H9 (cell line): ENCODE measurements around the gene C13orf46. TPM values are rescaled to one million over a fixed set of nuclear protein-coding genes. Genes with fewer than 3 reads are reported as not detected.

ENCODE experiments used
- DNase-seq: peaks from one replicate; pipeline ENCODE4 v3.0.0-alpha.2; 2017
- H2AFZ ChIP-seq: one replicate; pipeline ENCODE4 v1.6.1; 2013; ENCODE audit warnings: mild to moderate bottlenecking, low read length, control low read depth, moderate library complexity
- H2AK5ac ChIP-seq: 2 replicates; pipeline ENCODE4 v1.6.1; 2013; ENCODE audit warnings: low read length, control low read depth, mixed read lengths; ENCODE audit not compliant: insufficient read length
- H2BK120ac ChIP-seq: one replicate; pipeline ENCODE4 v1.6.1; 2013; ENCODE audit warnings: low read depth, mild to moderate bottlenecking, low read length, control low read depth, inconsistent platforms; ENCODE audit not compliant: poor library complexity, severe bottlenecking
- H2BK12ac ChIP-seq: 2 replicates; pipeline ENCODE4 v1.6.1; 2013; ENCODE audit warnings: low read length, control low read depth, mixed read lengths, low read depth; ENCODE audit not compliant: insufficient read length
- H2BK15ac ChIP-seq: 2 replicates; pipeline ENCODE4 v1.6.1; 2013; ENCODE audit warnings: low read depth, low read length, control low read depth
- H2BK20ac ChIP-seq: one replicate; pipeline ENCODE4 v1.6.1; 2013; ENCODE audit warnings: low read depth, mild to moderate bottlenecking, low read length, control low read depth, inconsistent platforms; ENCODE audit not compliant: poor library complexity, severe bottlenecking
- H2BK5ac ChIP-seq: 2 replicates; pipeline ENCODE4 v1.6.1; 2013; ENCODE audit warnings: low read length, control low read depth, mixed read lengths; ENCODE audit not compliant: insufficient read length
- H3K14ac ChIP-seq: 2 replicates; pipeline ENCODE4 v1.6.1; 2013; ENCODE audit warnings: low read length, control low read depth; ENCODE audit not compliant: insufficient read depth
- H3K18ac ChIP-seq: 2 replicates; pipeline ENCODE4 v1.6.1; 2013; ENCODE audit warnings: low read depth, mild to moderate bottlenecking, mixed read lengths, low read length, control low read depth; ENCODE audit not compliant: insufficient read length
- H3K23ac ChIP-seq: 2 replicates; pipeline ENCODE4 v1.6.1; 2013; ENCODE audit warnings: low read length, control low read depth, mixed read lengths, low read depth; ENCODE audit not compliant: insufficient read length
- H3K23me2 ChIP-seq: 2 replicates; pipeline ENCODE4 v1.6.1; 2013; ENCODE audit warnings: low read depth, mild to moderate bottlenecking, mixed read lengths, low read length, control low read depth; ENCODE audit not compliant: insufficient read length, poor library complexity, severe bottlenecking
- H3K27ac ChIP-seq: 2 replicates; pipeline ENCODE4 v1.5.1; 2013; ENCODE audit warnings: low read length, control low read depth, mixed read lengths, low read depth; ENCODE audit not compliant: insufficient read length
- H3K27me3 ChIP-seq: 2 replicates; pipeline ENCODE4 v1.6.1; 2013; ENCODE audit warnings: low read length, control low read depth, inconsistent platforms; ENCODE audit not compliant: insufficient read depth
- H3K4ac ChIP-seq: 2 replicates; pipeline ENCODE4 v1.6.1; 2013; ENCODE audit warnings: low read depth, mild to moderate bottlenecking, control low read depth, inconsistent platforms, low read length, moderate library complexity
- H3K4me1 ChIP-seq: 2 replicates; pipeline ENCODE4 v1.6.1; 2013; ENCODE audit warnings: low read length, control low read depth, inconsistent platforms; ENCODE audit not compliant: insufficient read depth
- H3K4me2 ChIP-seq: 2 replicates; pipeline ENCODE4 v1.6.1; 2013; ENCODE audit warnings: low read length, control low read depth, mixed read lengths; ENCODE audit not compliant: insufficient read length, insufficient read depth
- H3K56ac ChIP-seq: 2 replicates; pipeline ENCODE4 v1.6.1; 2013; ENCODE audit warnings: low read depth, mild to moderate bottlenecking, mixed read lengths, low read length, control low read depth; ENCODE audit not compliant: insufficient read length
- H3K79me1 ChIP-seq: 2 replicates; pipeline ENCODE4 v1.6.1; 2013; ENCODE audit warnings: low read depth, mild to moderate bottlenecking, moderate library complexity, low read length, control low read depth, inconsistent platforms; ENCODE audit not compliant: insufficient read depth, poor library complexity, severe bottlenecking
- H3K79me2 ChIP-seq: 2 replicates; pipeline ENCODE4 v1.6.1; 2013; ENCODE audit warnings: low read length, control low read depth, inconsistent platforms; ENCODE audit not compliant: insufficient read depth
- H3K9ac ChIP-seq: 2 replicates; pipeline ENCODE4 v1.6.1; 2013; ENCODE audit warnings: low read length, control low read depth, mixed read lengths; ENCODE audit not compliant: insufficient read length; ENCODE audit errors: extremely low read depth
- H3K9me3 ChIP-seq: one replicate; pipeline ENCODE4 v1.6.1; 2013; ENCODE audit warnings: low read depth, low read length, inconsistent platforms; ENCODE audit not compliant: control insufficient read depth
- H3T11ph ChIP-seq: one replicate; pipeline ENCODE4 v1.6.1; 2013; ENCODE audit warnings: mild to moderate bottlenecking, low read length, control low read depth, inconsistent platforms
- H4K20me1 ChIP-seq: one replicate; pipeline ENCODE4 v1.6.1; 2013; ENCODE audit not compliant: control insufficient read depth, insufficient read length, insufficient read depth
- H4K5ac ChIP-seq: 2 replicates; pipeline ENCODE4 v1.6.1; 2013; ENCODE audit warnings: low read depth, mild to moderate bottlenecking, mixed read lengths, low read length, control low read depth; ENCODE audit not compliant: insufficient read length
- H4K8ac ChIP-seq: replicated peaks from 2 replicates; pipeline ENCODE4 v1.6.1; 2013; ENCODE audit warnings: low read length, control low read depth, mixed read lengths, low read depth; ENCODE audit not compliant: insufficient read length
- H4K91ac ChIP-seq: 2 replicates; pipeline ENCODE4 v1.6.1; 2013; ENCODE audit warnings: low read depth, mild to moderate bottlenecking, moderate library complexity, mixed read lengths, low read length, control low read depth; ENCODE audit not compliant: insufficient read length
- H3K27ac Mint-ChIP-seq, 3 experiments: 2 replicates in 2 of 3; 3 replicates in 1 of 3; pipeline ENCODE4 v1.8.0; 2020 to 2021; ENCODE audit warnings: mixed read lengths in 3 of 3, mild to moderate bottlenecking in 1 of 3, moderate library complexity in 1 of 3
- H3K27me3 Mint-ChIP-seq: 2 replicates; pipeline ENCODE4 v1.8.0; 2021; ENCODE audit warnings: low read depth, mild to moderate bottlenecking, moderate library complexity, mixed read lengths
- H3K36me3 Mint-ChIP-seq, 3 experiments: 2 replicates in 2 of 3; 3 replicates in 1 of 3; pipeline ENCODE4 v1.8.0; 2020 to 2021; ENCODE audit warnings: low read depth in 3 of 3, mixed read lengths in 3 of 3; ENCODE audit not compliant: insufficient read depth in 1 of 3
- H3K4me1 Mint-ChIP-seq, 2 experiments: 2 replicates each; pipeline ENCODE4 v1.8.0; 2020; ENCODE audit warnings: mixed read lengths in 2 of 2
- H3K4me3 Mint-ChIP-seq, 2 experiments: 2 replicates in 1 of 2; 3 replicates in 1 of 2; pipeline ENCODE4 v1.8.0; 2020 to 2021; ENCODE audit warnings: mild to moderate bottlenecking in 2 of 2, mixed read lengths in 2 of 2, moderate library complexity in 1 of 2
- H3K9me3 Mint-ChIP-seq, 2 experiments: 2 replicates in 1 of 2; 3 replicates in 1 of 2; pipeline ENCODE4 v1.8.0; 2020; ENCODE audit warnings: mild to moderate bottlenecking in 2 of 2, mixed read lengths in 2 of 2, moderate library complexity in 1 of 2
- WGBS: extraction: QIAGEN DNeasy Blood & Tissue Kit; methylation state at CpG from one replicate; pipeline ENCODE4 v1.1.7; 2013; ENCODE audit warnings: missing lambda C conversion rate, low lambda C conversion rate, mixed read lengths; ENCODE audit not compliant: insufficient read length; ENCODE audit errors: extremely low coverage; 5-methylcytosine and 5-hydroxymethylcytosine counted together
- total RNA-seq: library from RNA; stranded (reverse); gene quantifications from 2 replicates; pipeline ENCODE4 v1.2.1, GENCODE V29; 2021
- TF ChIP-seq, protein P1 (sequence below): fragments of 200-600 bp; sonication (generic); conservative IDR thresholded peaks from 3 replicates; pipeline ENCODE4 v1.8.0; 2021; ENCODE audit warnings: antibody characterized with exemption, mild to moderate bottlenecking

C13orf46 gene
- total RNA-seq, 1 experiment from 2014 or later: 0.55 TPM

DNA sequence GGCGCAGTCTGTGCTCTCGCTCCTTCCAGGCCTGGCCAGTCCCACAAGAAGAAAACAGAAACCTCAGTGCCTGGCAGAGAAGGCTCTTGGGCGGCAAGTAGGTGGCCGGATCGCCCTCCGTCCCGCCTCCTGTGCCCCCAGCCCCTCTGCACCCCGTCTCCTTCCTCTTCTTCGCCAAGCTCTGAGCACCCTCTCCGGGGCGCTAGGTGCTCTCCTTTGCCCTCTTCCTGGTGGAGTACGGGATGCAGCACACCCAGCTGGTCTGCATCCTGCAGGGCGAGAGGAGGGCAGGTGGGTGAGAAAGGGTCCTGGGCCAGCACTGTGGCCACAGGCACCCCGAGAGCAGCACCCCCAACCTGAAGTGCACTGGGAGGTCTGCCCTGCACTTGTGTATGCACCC is 17.3 kb downstream of the C13orf46 start:
- no peak overlapping the region for H3T11ph ChIP-seq
- H3K4me1 ChIP-seq: no peaks in the 10 kb centered on the region
- Mint-ChIP-seq H3K9me3 (peaks cover 60 to 61% of the 10 kb centered on the region in 2 experiments), H3K36me3 (peaks cover 20 to 39% (median 22%) of the 10 kb centered on the region in 3 experiments), H3K27me3 (peaks cover 23% of the 10 kb centered on the region), H3K4me3 (no peak overlapping the region), H3K27ac (no peak overlapping the region; a peak in 1 of 7 replicates), H3K4me1 (peaks cover 0 to 4% of the 10 kb centered on the region in 2 experiments; a peak in 2 of 4 replicates)
- H2BK12ac ChIP-seq: no peak overlapping the region
- H3K9me3 ChIP-seq: peaks cover 16% of the 10 kb centered on the region
- no peak overlapping the region for H3K27ac ChIP-seq
- no peak overlapping the region for H3K56ac ChIP-seq
- no peak overlapping the region for H4K5ac ChIP-seq
- no peak overlapping the region for H2BK120ac ChIP-seq
- H3K18ac ChIP-seq: no peak overlapping the region
- no peak overlapping the region for H3K4ac ChIP-seq
- H2AFZ ChIP-seq: no peak overlapping the region
- H2BK15ac ChIP-seq: no peak overlapping the region
- H4K8ac ChIP-seq: no peak overlapping the region
- TF ChIP-seq, protein P1, sequence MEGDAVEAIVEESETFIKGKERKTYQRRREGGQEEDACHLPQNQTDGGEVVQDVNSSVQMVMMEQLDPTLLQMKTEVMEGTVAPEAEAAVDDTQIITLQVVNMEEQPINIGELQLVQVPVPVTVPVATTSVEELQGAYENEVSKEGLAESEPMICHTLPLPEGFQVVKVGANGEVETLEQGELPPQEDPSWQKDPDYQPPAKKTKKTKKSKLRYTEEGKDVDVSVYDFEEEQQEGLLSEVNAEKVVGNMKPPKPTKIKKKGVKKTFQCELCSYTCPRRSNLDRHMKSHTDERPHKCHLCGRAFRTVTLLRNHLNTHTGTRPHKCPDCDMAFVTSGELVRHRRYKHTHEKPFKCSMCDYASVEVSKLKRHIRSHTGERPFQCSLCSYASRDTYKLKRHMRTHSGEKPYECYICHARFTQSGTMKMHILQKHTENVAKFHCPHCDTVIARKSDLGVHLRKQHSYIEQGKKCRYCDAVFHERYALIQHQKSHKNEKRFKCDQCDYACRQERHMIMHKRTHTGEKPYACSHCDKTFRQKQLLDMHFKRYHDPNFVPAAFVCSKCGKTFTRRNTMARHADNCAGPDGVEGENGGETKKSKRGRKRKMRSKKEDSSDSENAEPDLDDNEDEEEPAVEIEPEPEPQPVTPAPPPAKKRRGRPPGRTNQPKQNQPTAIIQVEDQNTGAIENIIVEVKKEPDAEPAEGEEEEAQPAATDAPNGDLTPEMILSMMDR: no peak
- H4K20me1 ChIP-seq: no peaks in the 10 kb centered on the region
- no peak overlapping the region for H4K91ac ChIP-seq
- H3K79me1 ChIP-seq: no peaks in the 10 kb centered on the region
- WGBS: no CpG with 5 or more reads among the region's 14 CpGs
- no peak overlapping the region for H3K14ac ChIP-seq
- H2AK5ac ChIP-seq: no peak overlapping the region
- no peak overlapping the region for H2BK5ac ChIP-seq
- H2BK20ac ChIP-seq: no peak overlapping the region
- no peaks in the 10 kb centered on the region for H3K23me2 ChIP-seq
- H3K23ac ChIP-seq: no peak overlapping the region
- no peaks in the 10 kb centered on the region for H3K27me3 ChIP-seq
- no peak overlapping the region for H3K9ac ChIP-seq
- DNase-seq: no peak
- H3K79me2 ChIP-seq: no peaks in the 10 kb centered on the region
- no peak overlapping the region for H3K4me2 ChIP-seq
